ENCODE measurements around the gene INSYN1. TPM values are rescaled to one million over a fixed set of nuclear protein-coding genes. Genes with fewer than 3 reads are reported as not detected.

INSYN1 gene
- total RNA-seq, 3 donors from 2014 or later, result not detected

DNA sequence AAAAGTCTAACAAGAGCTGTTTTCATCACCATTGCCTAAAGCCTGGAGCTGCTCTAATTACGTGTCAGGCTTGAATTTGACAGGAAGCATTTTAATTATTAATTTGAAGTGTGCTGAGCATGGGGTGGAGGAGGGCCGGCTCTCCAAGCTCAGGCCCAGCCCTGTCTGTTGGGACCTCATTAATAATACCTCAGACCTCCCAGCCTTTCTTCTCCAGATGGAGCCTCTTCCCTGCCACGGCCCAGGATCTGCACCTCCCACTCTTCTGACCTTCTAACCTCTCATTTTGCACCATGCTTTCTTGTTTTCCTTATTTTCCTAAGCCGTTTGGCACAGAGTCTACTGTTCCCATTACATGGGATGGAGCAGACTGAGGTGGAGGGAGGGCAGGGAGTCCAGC lies 30.0 kb downstream of the INSYN1 start:
- Mint-ChIP-seq H3K27me3 (ENCODE audit: low read depth) (peaks cover 17% of the 10 kb centered on the region), H3K36me3 (ENCODE audit: insufficient read depth) (no peaks in the 10 kb centered on the region), H3K4me3 (no peak overlapping the region), H3K4me1 (ENCODE audit: low read depth) (no peaks in the 10 kb centered on the region), H3K9me3 (no peaks in the 10 kb centered on the region)
- ATAC-seq (no peak), DNase-seq (no peak)

GRCh38 chr15:73722425-73722824 lies 30.7 kb downstream of the INSYN1 start:
- DNase-seq, result no peak
- H3K4me3 Mint-ChIP-seq, result no peak overlapping the region
- no peaks in the 10 kb centered on the region for H3K36me3 Mint-ChIP-seq (ENCODE audit: insufficient read depth)
- H3K9me3 Mint-ChIP-seq, result no peaks in the 10 kb centered on the region
- H3K27me3 Mint-ChIP-seq (ENCODE audit: low read depth), result peaks cover 17% of the 10 kb centered on the region
- H3K4me1 Mint-ChIP-seq (ENCODE audit: low read depth), result no peaks in the 10 kb centered on the region
- ATAC-seq, result no peak

DNA sequence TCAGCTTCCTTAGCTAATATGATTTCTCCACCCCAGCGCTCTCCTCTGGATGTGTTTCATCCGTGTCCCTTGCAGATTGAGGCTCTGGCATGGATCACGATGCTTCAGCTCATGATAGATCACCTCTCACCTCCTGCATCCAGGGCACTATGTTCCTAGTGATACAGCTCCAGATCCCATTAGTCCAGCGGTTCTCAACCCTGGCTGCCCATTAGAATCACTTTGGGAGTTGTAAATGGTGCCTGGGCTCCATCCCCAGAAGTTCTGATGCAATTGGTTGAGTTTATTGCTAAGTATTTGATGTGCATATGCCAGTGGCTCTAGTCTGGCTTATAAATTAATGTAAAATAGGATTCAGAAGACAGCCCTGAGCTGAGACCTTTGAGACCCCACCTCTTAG lies 34.5 kb downstream of the INSYN1 start:
- DNase-seq (no peak), ATAC-seq (no peak)
- peaks cover 11% of the 10 kb centered on the region for H3K27me3 Mint-ChIP-seq (ENCODE audit: low read depth)
- H3K9me3 Mint-ChIP-seq, result no peaks in the 10 kb centered on the region
- no peaks in the 10 kb centered on the region for H3K36me3 Mint-ChIP-seq (ENCODE audit: insufficient read depth)
- no peaks in the 10 kb centered on the region for H3K4me1 Mint-ChIP-seq (ENCODE audit: low read depth)
- no peak overlapping the region for H3K4me3 Mint-ChIP-seq

DNA sequence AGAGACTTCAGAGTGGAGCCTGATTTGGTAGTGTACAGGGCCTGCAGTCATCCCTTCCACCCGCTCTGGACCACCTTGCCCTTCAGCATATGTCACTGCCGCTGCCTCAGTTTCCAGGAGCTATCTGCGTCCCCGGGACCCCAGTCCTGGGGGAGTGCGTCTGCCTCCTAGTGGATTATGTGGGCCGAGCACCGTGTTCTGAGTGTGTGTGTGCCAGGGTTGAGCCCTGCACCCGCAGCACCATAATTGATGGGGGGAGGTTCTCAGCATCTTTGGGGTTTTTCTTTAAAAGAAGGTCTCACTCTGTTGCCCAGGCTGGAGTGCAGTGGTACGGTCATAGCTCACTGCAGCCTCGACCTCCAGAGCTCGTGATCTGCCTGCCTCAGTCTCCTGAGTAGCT lies 35.3 kb downstream of the INSYN1 start:
- Mint-ChIP-seq H3K36me3 (ENCODE audit: insufficient read depth) (no peaks in the 10 kb centered on the region), H3K9me3 (no peaks in the 10 kb centered on the region), H3K4me1 (ENCODE audit: low read depth) (no peaks in the 10 kb centered on the region), H3K4me3 (no peak overlapping the region), H3K27me3 (ENCODE audit: low read depth) (peaks cover 13% of the 10 kb centered on the region)
- DNase-seq, result no peak
- ATAC-seq, result no peak

GRCh38 chr15:73717206-73717605 lies 35.9 kb downstream of the INSYN1 start:
- Mint-ChIP-seq H3K4me3 (no peak overlapping the region), H3K36me3 (ENCODE audit: insufficient read depth) (no peaks in the 10 kb centered on the region), H3K4me1 (ENCODE audit: low read depth) (no peaks in the 10 kb centered on the region), H3K9me3 (no peaks in the 10 kb centered on the region), H3K27me3 (ENCODE audit: low read depth) (peaks cover 15% of the 10 kb centered on the region)
- DNase-seq (no peak), ATAC-seq (no peak)

- Mint-ChIP-seq H3K4me1 (ENCODE audit: low read depth) (no peaks in the 10 kb centered on the region), H3K9me3 (no peaks in the 10 kb centered on the region), H3K4me3 (no peak overlapping the region), H3K36me3 (ENCODE audit: insufficient read depth) (no peaks in the 10 kb centered on the region), H3K27me3 (ENCODE audit: low read depth) (peaks cover 13% of the 10 kb centered on the region)
- ATAC-seq, result no peak
- no peak for DNase-seq
Measured at GRCh38 chr15:73716417-73716816, 36.7 kb downstream of the INSYN1 start.

GRCh38 chr15:73715417-73715816 lies 37.7 kb downstream of the INSYN1 start:
- no peak for ATAC-seq
- no peak for DNase-seq
- H3K9me3 Mint-ChIP-seq, result no peaks in the 10 kb centered on the region
- peaks cover 9% of the 10 kb centered on the region for H3K27me3 Mint-ChIP-seq (ENCODE audit: low read depth)
- no peak overlapping the region for H3K4me3 Mint-ChIP-seq
- no peaks in the 10 kb centered on the region for H3K4me1 Mint-ChIP-seq (ENCODE audit: low read depth)
- no peaks in the 10 kb centered on the region for H3K36me3 Mint-ChIP-seq (ENCODE audit: insufficient read depth)

DNA sequence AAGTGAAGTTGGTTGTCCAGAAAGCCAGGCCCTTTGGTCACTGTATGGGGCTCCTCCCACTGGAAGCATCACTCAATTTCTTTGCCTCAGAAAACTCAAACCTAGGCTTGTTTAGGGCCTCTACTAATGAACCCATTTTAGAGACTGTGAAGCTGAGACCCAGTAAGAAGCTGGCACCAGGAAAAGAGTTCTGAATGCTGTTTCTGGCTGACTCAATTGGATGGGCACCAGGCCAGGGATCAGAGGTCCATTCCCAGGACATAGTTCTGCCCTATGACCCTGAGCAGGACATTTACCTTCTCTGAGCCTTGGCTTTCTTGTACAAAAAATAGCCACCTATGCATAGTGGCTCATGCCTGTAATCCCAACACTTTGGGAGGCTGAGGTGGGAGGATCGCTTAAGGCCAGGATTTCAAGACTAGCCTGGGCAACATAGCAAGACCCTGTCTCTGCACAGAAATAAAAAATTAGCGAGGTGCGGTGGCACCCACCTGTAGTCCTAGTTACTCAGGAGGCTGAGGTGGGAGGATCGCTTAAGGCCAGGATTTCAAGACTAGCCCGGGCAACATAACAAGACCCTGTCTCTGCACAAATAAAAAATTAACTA lies 38.4 kb downstream of the INSYN1 start:
- Mint-ChIP-seq H3K4me3 (no peak overlapping the region), H3K9me3 (no peaks in the 10 kb centered on the region), H3K4me1 (ENCODE audit: low read depth) (no peaks in the 10 kb centered on the region), H3K36me3 (ENCODE audit: insufficient read depth) (no peaks in the 10 kb centered on the region), H3K27me3 (ENCODE audit: low read depth) (peaks cover 9% of the 10 kb centered on the region)
- ATAC-seq, result no peak
- no peak for DNase-seq

- Mint-ChIP-seq H3K4me3 (no peak overlapping the region), H3K4me1 (ENCODE audit: low read depth) (no peaks in the 10 kb centered on the region), H3K27me3 (ENCODE audit: low read depth) (peaks cover 11% of the 10 kb centered on the region), H3K9me3 (no peaks in the 10 kb centered on the region), H3K36me3 (ENCODE audit: insufficient read depth) (no peaks in the 10 kb centered on the region)
- no peak for ATAC-seq
- no peak for DNase-seq
Measured at GRCh38 chr15:73712107-73712506, 41.0 kb downstream of the INSYN1 start.

GRCh38 chr15:73711526-73711925 lies 41.6 kb downstream of the INSYN1 start:
- no peaks in the 10 kb centered on the region for H3K9me3 Mint-ChIP-seq
- no peaks in the 10 kb centered on the region for H3K36me3 Mint-ChIP-seq (ENCODE audit: insufficient read depth)
- DNase-seq (no peak), ATAC-seq (no peak)
- no peak overlapping the region for H3K4me3 Mint-ChIP-seq
- H3K4me1 Mint-ChIP-seq (ENCODE audit: low read depth), result no peaks in the 10 kb centered on the region
- H3K27me3 Mint-ChIP-seq (ENCODE audit: low read depth), result peaks cover 11% of the 10 kb centered on the region

- Mint-ChIP-seq H3K27me3 (ENCODE audit: low read depth) (peaks cover 11% of the 10 kb centered on the region), H3K4me3 (no peak overlapping the region), H3K9me3 (no peaks in the 10 kb centered on the region), H3K36me3 (ENCODE audit: insufficient read depth) (no peaks in the 10 kb centered on the region), H3K4me1 (ENCODE audit: low read depth) (no peaks in the 10 kb centered on the region)
- DNase-seq (no peak), ATAC-seq (no peak)
Measured at GRCh38 chr15:73710321-73710720, 42.8 kb downstream of the INSYN1 start.

DNA sequence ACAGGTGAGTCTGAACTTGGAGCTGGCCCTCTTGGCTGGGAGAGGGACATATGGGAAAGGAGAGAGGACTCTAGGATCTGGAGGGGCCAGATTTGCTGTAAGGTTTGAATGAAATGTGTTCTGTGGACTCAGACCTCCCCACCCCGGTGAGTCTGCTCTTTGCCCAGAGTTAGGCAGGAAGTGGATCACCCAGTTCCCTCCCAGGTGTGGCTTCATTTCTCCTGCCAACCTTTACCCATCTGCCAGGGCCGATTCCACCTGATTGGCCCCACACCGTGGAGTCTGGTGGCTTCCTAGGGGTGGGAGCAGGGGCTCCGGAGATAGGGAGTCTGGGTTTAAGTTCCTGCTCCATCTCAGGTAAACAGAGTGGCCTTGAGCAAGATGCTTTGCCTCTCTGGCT lies 43.5 kb downstream of the INSYN1 start:
- DNase-seq (no peak), ATAC-seq (no peak)
- H3K4me3 Mint-ChIP-seq, result no peak overlapping the region
- H3K27me3 Mint-ChIP-seq (ENCODE audit: low read depth), result peaks cover 13% of the 10 kb centered on the region
- H3K36me3 Mint-ChIP-seq (ENCODE audit: insufficient read depth), result no peaks in the 10 kb centered on the region
- no peaks in the 10 kb centered on the region for H3K9me3 Mint-ChIP-seq
- no peaks in the 10 kb centered on the region for H3K4me1 Mint-ChIP-seq (ENCODE audit: low read depth)

- ATAC-seq (no peak), DNase-seq (no peak)
- H3K4me1 Mint-ChIP-seq (ENCODE audit: low read depth), result no peaks in the 10 kb centered on the region
- H3K36me3 Mint-ChIP-seq (ENCODE audit: insufficient read depth), result no peaks in the 10 kb centered on the region
- H3K4me3 Mint-ChIP-seq, result no peak overlapping the region
- H3K9me3 Mint-ChIP-seq, result no peaks in the 10 kb centered on the region
- H3K27me3 Mint-ChIP-seq (ENCODE audit: low read depth), result peaks cover 15% of the 10 kb centered on the region
Measured at GRCh38 chr15:73709241-73709640, 43.9 kb downstream of the INSYN1 start.

DNA sequence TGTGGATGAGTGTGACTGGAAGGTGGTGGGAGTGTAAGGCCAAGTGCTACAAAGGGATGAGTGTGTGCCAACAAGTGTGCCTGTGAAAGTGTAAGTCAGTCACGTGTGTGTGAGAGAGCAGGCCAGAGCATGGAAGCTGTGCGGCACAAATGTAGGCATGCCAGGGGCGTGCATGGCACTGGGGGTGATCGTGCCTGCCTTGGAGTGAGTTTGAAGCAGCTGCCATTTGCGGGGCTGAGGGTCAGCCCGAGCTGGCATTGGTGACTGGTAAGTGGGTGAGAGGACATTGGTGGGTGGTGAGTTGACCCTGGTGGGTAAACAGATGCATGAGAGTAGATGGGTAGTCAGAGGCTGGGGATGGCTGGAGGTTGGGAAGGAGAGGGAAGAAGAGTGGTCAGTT lies 44.5 kb downstream of the INSYN1 start:
- Mint-ChIP-seq H3K4me1 (ENCODE audit: low read depth) (no peaks in the 10 kb centered on the region), H3K4me3 (no peak overlapping the region), H3K36me3 (ENCODE audit: insufficient read depth) (no peaks in the 10 kb centered on the region), H3K9me3 (no peaks in the 10 kb centered on the region), H3K27me3 (ENCODE audit: low read depth) (peaks cover 18% of the 10 kb centered on the region)
- DNase-seq (no peak), ATAC-seq (no peak)

DNA sequence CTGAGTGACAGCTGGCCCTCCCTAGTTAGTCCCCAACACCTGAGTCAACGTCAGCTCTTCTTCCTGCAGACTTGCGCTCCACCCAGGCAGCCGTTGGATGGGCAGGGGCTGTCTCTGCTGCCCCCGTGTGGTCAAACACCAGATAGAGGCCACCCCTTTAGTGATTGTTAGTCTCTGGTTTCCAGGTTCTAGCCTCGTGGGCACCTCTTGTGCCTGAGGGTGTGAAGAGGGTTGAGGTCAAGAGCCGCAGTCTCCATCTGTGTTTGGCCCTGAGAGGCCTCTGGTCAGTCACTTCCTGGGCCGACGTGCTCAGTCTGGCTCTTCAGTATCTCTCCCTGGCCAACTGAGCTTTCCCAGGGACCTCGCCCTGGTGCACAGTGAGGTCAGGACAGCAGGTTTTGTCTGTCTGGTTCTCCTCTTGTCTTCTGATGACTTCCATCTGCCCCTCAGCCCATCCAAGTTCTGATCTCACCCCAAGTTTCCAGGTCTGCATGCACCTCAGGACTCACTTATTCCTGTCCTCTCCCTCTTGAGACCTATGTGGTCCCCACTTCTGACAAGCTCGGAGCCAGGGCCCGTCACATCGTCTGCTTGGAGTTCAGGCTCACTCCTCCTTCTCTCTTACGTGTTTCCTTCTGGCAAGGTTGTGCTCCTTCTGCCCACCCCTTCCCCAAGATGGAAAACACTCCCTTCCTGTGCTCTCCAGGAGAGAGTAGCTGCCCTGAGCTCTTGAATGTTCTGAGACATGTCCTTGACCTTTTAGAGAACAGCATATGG lies 48.1 kb downstream of the INSYN1 start:
- Mint-ChIP-seq H3K36me3 (ENCODE audit: insufficient read depth) (no peaks in the 10 kb centered on the region), H3K27me3 (ENCODE audit: low read depth) (peaks cover 25% of the 10 kb centered on the region), H3K4me3 (no peak overlapping the region), H3K4me1 (ENCODE audit: low read depth) (peaks cover 2% of the 10 kb centered on the region), H3K9me3 (no peaks in the 10 kb centered on the region)
- peak; percentile 71 to 76 for ATAC-seq
- peak; percentile 57 for DNase-seq
